Activated CD8-positive, alpha-beta memory T cell treated with anti-CD3 and anti-CD28 coated beads for 36 hours (primary cell): ENCODE measurements around the gene ING5. TPM values are rescaled to one million over a fixed set of nuclear protein-coding genes. Genes with fewer than 3 reads are reported as not detected.
"Not testable (repeated sequence)": the region's sequence is repeated elsewhere in the genome, so short reads cannot be mapped to it uniquely, and the experiment has no call there.

Experiments
- CTCF ChIA-PET: fragments of 350-600 bp; sonication (Branson Sonifier 250); formaldehyde crosslinking; loops from one replicate; lab custom pipeline; 2021; ENCODE audit warnings: antibody characterized with exemption; lab: Charles Lee
- POLR2A ChIA-PET: fragments of 350-600 bp; sonication (Branson Sonifier 250); formaldehyde crosslinking; loops from one replicate; lab custom pipeline; 2021; ENCODE audit warnings: antibody characterized with exemption; lab: Charles Lee
- total RNA-seq, 2 experiments: library from RNA; stranded (reverse); gene quantifications; one replicate each; pipeline ENCODE4 v1.2.3, GENCODE V29; 2021

The ING5 gene
- total RNA-seq, 2 experiments from 2014 or later = 44.2 to 47.1 TPM

- ChIA-PET POLR2A (no interaction called here), CTCF (interaction anchor here (1.1 kb wide), 1 partner anchor 9 kb away, joined by 3 read pairs; no protein-coding TSS in a partner anchor)
Observed at GRCh38 chr2:241730671-241731293, 28.9 kb downstream of the ING5 start.

GRCh38 chr2:241732513-241733186, 30.8 kb downstream of the ING5 start:
- CTCF ChIA-PET = interaction anchor here (0.8 to 2.3 kb wide), 3 partner anchors 145 to 146 kb away, joined by 4 to 11 read pairs (median 4); no protein-coding TSS in a partner anchor
- POLR2A ChIA-PET = not testable (repeated sequence)

GRCh38 chr2:241733391-241734207, 31.8 kb downstream of the ING5 start:
- POLR2A ChIA-PET = interaction anchor here (0.6 to 1.8 kb wide), 4 partner anchors 30 to 427 kb away, joined by 4 to 14 read pairs (median 6); partner anchors contain the start of genes ING5 and RTP5

GRCh38 chr2:241734208-241734466, 32.3 kb downstream of the ING5 start:
- ChIA-PET POLR2A (interaction anchor here (1.2 to 1.8 kb wide), 3 partner anchors 29 to 135 kb away, joined by 5 to 14 read pairs (median 6); partner anchors contain the start of genes ING5 and RTP5), CTCF (interaction anchor here (0.6 to 2.3 kb wide), 6 partner anchors 10 to 145 kb away, joined by 3 to 11 read pairs (median 4); partner anchors contain the start of gene DTYMK)

More at GRCh38 chr2:241733391-241734207, 31.8 kb downstream of the ING5 start:
- CTCF ChIA-PET = interaction anchor here (0.6 to 2.3 kb wide), 8 partner anchors 10 to 145 kb away, joined by 3 to 11 read pairs (median 4); partner anchors contain the start of gene DTYMK

- POLR2A ChIA-PET = interaction anchor here (1.2 to 1.8 kb wide), 3 partner anchors 28 to 134 kb away, joined by 5 to 14 read pairs (median 6); partner anchors contain the start of genes ING5 and RTP5
- CTCF ChIA-PET = interaction anchor here (1.0 to 2.3 kb wide), 6 partner anchors 11 to 144 kb away, joined by 3 to 11 read pairs (median 4); partner anchors contain the start of gene DTYMK
Observed at GRCh38 chr2:241734467-241735208, 32.8 kb downstream of the ING5 start, which contains the start of gene D2HGDH. TSS of gene D2HGDH (plus strand) at chr2:241734630. CDS start at chr2:241735225, 595 bp downstream.

GRCh38 chr2:241736111-241736510, 34.3 kb downstream of the ING5 start:
- CTCF ChIA-PET = interaction anchor here (1.1 to 1.3 kb wide), 2 partner anchors 34 to 142 kb away, joined by 3 to 4 read pairs; partner anchors contain the start of gene ING5

GRCh38 chr2:241738040-241738686, 36.3 kb downstream of the ING5 start:
- CTCF ChIA-PET = no interaction called here
- POLR2A ChIA-PET = interaction anchor here (0.6 kb wide), 1 partner anchor 106 kb away, joined by 3 read pairs; no protein-coding TSS in a partner anchor

More at GRCh38 chr2:241736111-241736510, 34.3 kb downstream of the ING5 start:
- POLR2A ChIA-PET = no interaction called here

GRCh38 chr2:241739177-241739576, 37.3 kb downstream of the ING5 start:
- ChIA-PET CTCF (interaction anchor here (2.2 kb wide), 1 partner anchor 24 kb away, joined by 13 read pairs; no protein-coding TSS in a partner anchor), POLR2A (interaction anchor here (1.1 kb wide), 1 partner anchor 130 kb away, joined by 3 read pairs; the partner anchor contains the start of gene RTP5)

GRCh38 chr2:241739651-241740050, 37.8 kb downstream of the ING5 start:
- CTCF ChIA-PET = interaction anchor here (0.7 to 2.2 kb wide), 3 partner anchors 8 to 120 kb away, joined by 3 to 13 read pairs (median 3); partner anchors contain the start of gene PDCD1
- POLR2A ChIA-PET = interaction anchor here (0.7 to 1.4 kb wide), 3 partner anchors 37 to 129 kb away, joined by 3 to 4 read pairs (median 3); partner anchors contain the start of genes DTYMK, ING5 and RTP5

- ChIA-PET CTCF (interaction anchor here (0.7 to 2.2 kb wide), 6 partner anchors 22 to 138 kb away, joined by 3 to 13 read pairs (median 4); partner anchors contain the start of gene PDCD1), POLR2A (interaction anchor here (0.7 to 1.3 kb wide), 3 partner anchors 21 to 103 kb away, joined by 3 to 8 read pairs (median 4); no protein-coding TSS in a partner anchor)
Observed at GRCh38 chr2:241741016-241741415, 39.2 kb downstream of the ING5 start.

- CTCF ChIA-PET = no interaction called here
Observed at GRCh38 chr2:241742320-241742939, 40.6 kb downstream of the ING5 start.

GRCh38 chr2:241743008-241743407, 41.2 kb downstream of the ING5 start:
- POLR2A ChIA-PET = interaction anchor here (1.1 kb wide), 1 partner anchor 124 kb away, joined by 3 read pairs; no protein-coding TSS in a partner anchor
- CTCF ChIA-PET = not testable (repeated sequence)

More at GRCh38 chr2:241742320-241742939, 40.6 kb downstream of the ING5 start:
- POLR2A ChIA-PET = no interaction called here

- ChIA-PET CTCF (no interaction called here), POLR2A (interaction anchor here (1.1 kb wide), 1 partner anchor 124 kb away, joined by 3 read pairs; no protein-coding TSS in a partner anchor)
Observed at GRCh38 chr2:241743620-241744019, 41.8 kb downstream of the ING5 start.

- ChIA-PET CTCF (interaction anchor here (0.6 kb wide), 1 partner anchor 12 kb away, joined by 3 read pairs; no protein-coding TSS in a partner anchor), POLR2A (interaction anchor here (1.1 kb wide), 1 partner anchor 123 kb away, joined by 3 read pairs; no protein-coding TSS in a partner anchor)
Observed at GRCh38 chr2:241744028-241744754, 42.4 kb downstream of the ING5 start.

GRCh38 chr2:241745276-241745675, 43.4 kb downstream of the ING5 start:
- POLR2A ChIA-PET = no interaction called here
- CTCF ChIA-PET = interaction anchor here (0.7 kb wide), 1 partner anchor 18 kb away, joined by 3 read pairs; no protein-coding TSS in a partner anchor
